H1 (cell line): ENCODE data around the gene PSORS1C2. TPM values are rescaled to one million over a fixed set of nuclear protein-coding genes. Genes with fewer than 3 reads are reported as not detected.

Experiments
- CTCF ChIA-PET: fragments of 300-600 bp; sonication (Branson Sonifier 250); formaldehyde crosslinking; loops from one replicate; lab custom pipeline; 2021; ENCODE audit not compliant: partially characterized antibody; lab: Charles Lee
- POLR2A ChIA-PET: fragments of 300-600 bp; sonication (Branson Sonifier 250); formaldehyde crosslinking; loops from one replicate; lab custom pipeline; 2021; ENCODE audit warnings: inconsistent platforms; ENCODE audit not compliant: partially characterized antibody; lab: Charles Lee
- DNase-seq, 2 experiments: peaks; one replicate each; pipeline versions ENCODE4 v3.0.0 to v3.0.0-alpha.2; 2010 to 2022; ENCODE audit warnings: low spot score in 2 of 2, low read depth in 1 of 2, mixed read lengths in 1 of 2
- FAIRE-seq: peaks from 2 replicates; lab custom pipeline; 2011; peaks lifted over from hg19 to GRCh38; lab: Jason Lieb, UNC
- H2AFZ ChIP-seq: 2 replicates; pipeline ENCODE4 v1.8.1; 2012; ENCODE audit warnings: low read length, inconsistent platforms
- H2AK5ac ChIP-seq: 2 replicates; pipeline ENCODE4 v1.6.1; 2013; ENCODE audit warnings: low read depth, low read length
- H2BK120ac ChIP-seq: replicated peaks from 2 replicates; pipeline ENCODE3; 2013; ENCODE audit warnings: low read depth, low read length, inconsistent platforms
- H2BK12ac ChIP-seq: 2 replicates; pipeline ENCODE4 v1.6.1; 2013; ENCODE audit warnings: low read depth, low read length
- H2BK15ac ChIP-seq: 2 replicates; pipeline ENCODE4 v1.6.1; 2013; ENCODE audit warnings: low read length
- H2BK20ac ChIP-seq: 2 replicates; pipeline ENCODE4 v1.6.1; 2013; ENCODE audit warnings: low read length
- H2BK5ac ChIP-seq: 2 replicates; pipeline ENCODE4 v1.6.1; 2013; ENCODE audit warnings: low read depth, low read length
- H3K14ac ChIP-seq: 2 replicates; pipeline ENCODE4 v1.6.1; 2013; ENCODE audit warnings: inconsistent platforms; ENCODE audit not compliant: insufficient read length
- H3K18ac ChIP-seq: 2 replicates; pipeline ENCODE4 v1.6.1; 2013; ENCODE audit warnings: low read length; ENCODE audit errors: extremely low read depth
- H3K23ac ChIP-seq: 2 replicates; pipeline ENCODE4 v1.6.1; 2013; ENCODE audit warnings: inconsistent platforms; ENCODE audit not compliant: insufficient read length
- H3K23me2 ChIP-seq: 2 replicates; pipeline ENCODE4 v1.6.1; 2013; ENCODE audit warnings: low read depth, low read length
- H3K27ac ChIP-seq: 2 replicates; pipeline ENCODE4 v1.6.1; 2011; ENCODE audit warnings: low read depth, low read length, inconsistent platforms
- H3K27me3 ChIP-seq, 4 experiments: replicated peaks in 1 of 4; 1 replicate in 1 of 4; 2 replicates in 3 of 4; pipeline versions ENCODE4 v1.6.1 to v1.8.1; 2011 to 2013; ENCODE audit warnings: low read length in 3 of 4, mild to moderate bottlenecking in 3 of 4, inconsistent platforms in 2 of 4, mixed read lengths in 2 of 4, moderate library complexity in 1 of 4; ENCODE audit not compliant: control insufficient read depth in 3 of 4, insufficient read depth in 3 of 4; ENCODE audit errors: extremely low read depth in 1 of 4
- H3K36me3 ChIP-seq, 4 experiments: 2 replicates each; pipeline versions ENCODE4 v1.6.1 to v1.8.1; 2011 to 2013; ENCODE audit warnings: mild to moderate bottlenecking in 4 of 4, low read length in 3 of 4, moderate library complexity in 2 of 4, control low read depth in 1 of 4, inconsistent platforms in 1 of 4; ENCODE audit not compliant: insufficient read depth in 4 of 4, control insufficient read depth in 2 of 4
- H3K4ac ChIP-seq: replicated peaks from 2 replicates; pipeline ENCODE3; 2013; ENCODE audit warnings: low read length, low read depth, mixed read lengths, inconsistent platforms; ENCODE audit not compliant: insufficient read length
- H3K4me1 ChIP-seq, 4 experiments: replicated peaks in 1 of 4; 1 replicate in 1 of 4; 2 replicates in 3 of 4; pipeline versions ENCODE4 v1.6.1 to v1.8.1; 2011 to 2013; ENCODE audit warnings: low read length in 3 of 4, inconsistent platforms in 2 of 4, mixed read lengths in 1 of 4; ENCODE audit not compliant: insufficient read depth in 4 of 4, control insufficient read depth in 3 of 4
- H3K4me2 ChIP-seq, 2 experiments: 2 replicates each; pipeline versions ENCODE4 v1.6.1 to v1.8.1; 2011 to 2013; ENCODE audit warnings: low read depth in 2 of 2, low read length in 2 of 2, control low read depth in 1 of 2, inconsistent platforms in 1 of 2, mild to moderate bottlenecking in 1 of 2; ENCODE audit not compliant: insufficient read depth in 1 of 2
- H3K4me3 ChIP-seq, 4 experiments: fragments of 200-600, 300-600 bp in 1 of 4; sonication (generic), shearing (Covaris generic), sonication (Bioruptor Twin) in 1 of 4; 2 replicates each; pipeline versions ENCODE4 v1.5.1 to v1.8.1; 2011 to 2016; ENCODE audit warnings: low read length in 4 of 4, low read depth in 3 of 4, control low read depth in 2 of 4, inconsistent platforms in 2 of 4, mild to moderate bottlenecking in 2 of 4, mixed read lengths in 1 of 4, moderate library complexity in 1 of 4; ENCODE audit not compliant: insufficient read depth in 2 of 4; ENCODE audit errors: extremely low read depth in 1 of 4
- H3K56ac ChIP-seq: replicated peaks from 2 replicates; pipeline ENCODE3; 2013; ENCODE audit warnings: low read depth, mild to moderate bottlenecking, mixed read lengths, low read length, inconsistent platforms; ENCODE audit not compliant: insufficient read length
- H3K79me1 ChIP-seq: 2 replicates; pipeline ENCODE4 v1.6.1; 2013; ENCODE audit warnings: low read depth, low read length, control low read depth
- H3K79me2 ChIP-seq, 2 experiments: 2 replicates each; pipeline versions ENCODE4 v1.6.1 to v1.8.1; 2012 to 2013; ENCODE audit warnings: low read length in 2 of 2, mild to moderate bottlenecking in 2 of 2, inconsistent platforms in 1 of 2; ENCODE audit not compliant: insufficient read depth in 2 of 2, control insufficient read depth in 1 of 2
- H3K9ac ChIP-seq, 4 experiments: replicated peaks in 1 of 4; 1 replicate in 1 of 4; 2 replicates in 3 of 4; pipeline versions ENCODE4 v1.6.1 to v1.8.1; 2011 to 2013; ENCODE audit warnings: low read depth in 3 of 4, low read length in 3 of 4, control low read depth in 2 of 4, mild to moderate bottlenecking in 2 of 4, moderate library complexity in 2 of 4, inconsistent platforms in 1 of 4; ENCODE audit errors: extremely low read depth in 1 of 4
- H3K9me3 ChIP-seq, 2 experiments: 2 replicates each; pipeline versions ENCODE4 v1.6.1 to v1.8.1; 2012 to 2013; ENCODE audit warnings: mild to moderate bottlenecking in 2 of 2, moderate library complexity in 2 of 2, control low read depth in 1 of 2, inconsistent platforms in 1 of 2, low read depth in 1 of 2, low read length in 1 of 2, mixed read lengths in 1 of 2; ENCODE audit not compliant: insufficient read depth in 2 of 2
- H4K20me1 ChIP-seq, 2 experiments: replicated peaks in 1 of 2; 2 replicates each; pipeline versions ENCODE3 to v1.8.1; 2011 to 2013; ENCODE audit warnings: inconsistent platforms in 2 of 2, low read length in 2 of 2, mild to moderate bottlenecking in 1 of 2; ENCODE audit not compliant: insufficient read depth in 2 of 2, control insufficient read depth in 1 of 2
- H4K5ac ChIP-seq: 2 replicates; pipeline ENCODE4 v1.6.1; 2013; ENCODE audit warnings: low read length, low read depth, mixed read lengths, inconsistent platforms; ENCODE audit not compliant: insufficient read length
- H4K8ac ChIP-seq: 2 replicates; pipeline ENCODE4 v1.8.0; 2013; ENCODE audit warnings: mild to moderate bottlenecking, moderate library complexity, low read length, inconsistent platforms; ENCODE audit not compliant: insufficient read depth; ENCODE audit errors: extremely low read depth
- H4K91ac ChIP-seq: replicated peaks from 2 replicates; pipeline ENCODE3; 2013; ENCODE audit warnings: low read length, mixed read lengths, inconsistent platforms; ENCODE audit not compliant: insufficient read length
- CTBP2 ChIP-seq: IDR thresholded peaks from 2 replicates; pipeline ENCODE4 v1.7.0; 2011; ENCODE audit warnings: borderline replicate concordance, mild to moderate bottlenecking, moderate library complexity, mixed read lengths, low read length; ENCODE audit not compliant: insufficient read depth, insufficient read length
- HDAC2 ChIP-seq, 2 experiments: fragments of 300-600 bp in 1 of 2; sonication (generic) in 1 of 2; IDR thresholded peaks; 2 replicates each; pipeline ENCODE4 v1.6.1; 2011 to 2012; ENCODE audit warnings: low read depth in 2 of 2, low read length in 2 of 2, mild to moderate bottlenecking in 2 of 2, moderate library complexity in 2 of 2, borderline replicate concordance in 1 of 2, inconsistent platforms in 1 of 2
- KDM4A ChIP-seq: IDR thresholded peaks from one replicate; pipeline ENCODE4 v1.7.1; 2012; ENCODE audit warnings: low read depth, mild to moderate bottlenecking, moderate library complexity, low read length, inconsistent platforms; ENCODE audit not compliant: severe bottlenecking
- NRF1 ChIP-seq: IDR thresholded peaks from 2 replicates; pipeline ENCODE4 v1.6.1; 2011; ENCODE audit warnings: mild to moderate bottlenecking, low read depth, low read length, improper control_type of control experiment
- RXRA ChIP-seq: IDR thresholded peaks from 2 replicates; pipeline ENCODE4 v1.6.1; 2011; ENCODE audit warnings: low read depth, mild to moderate bottlenecking, low read length, moderate library complexity; ENCODE audit not compliant: insufficient read depth
- SAP30 ChIP-seq: fragments of 300-600 bp; sonication (generic); IDR thresholded peaks from 2 replicates; pipeline ENCODE4 v1.7.1; 2012; ENCODE audit warnings: low read length, moderate library complexity, mild to moderate bottlenecking, inconsistent platforms; ENCODE audit not compliant: insufficient read depth, insufficient replicate concordance
- TAF7 ChIP-seq: optimal IDR thresholded peaks from 2 replicates; pipeline ENCODE3; 2011; ENCODE audit warnings: low read depth, mild to moderate bottlenecking, inconsistent platforms, low read length, moderate library complexity, borderline replicate concordance
- TCF12 ChIP-seq: IDR thresholded peaks from 2 replicates; pipeline ENCODE4 v1.6.1; 2011; ENCODE audit warnings: low read depth, mild to moderate bottlenecking, low read length
- WGBS, 2 experiments: shearing (Covaris generic) in 1 of 2; methylation state at CpG; one replicate each; pipeline versions ENCODE4 v1.1.6 to v1.1.7; 2013 to 2015; ENCODE audit warnings: low lambda C conversion rate in 2 of 2, mixed read lengths in 2 of 2, inconsistent platforms in 1 of 2, low coverage in 1 of 2, missing lambda C conversion rate in 1 of 2; ENCODE audit not compliant: insufficient replicate concordance in 2 of 2, insufficient coverage in 1 of 2, insufficient read length in 1 of 2; ENCODE audit errors: extremely low coverage in 1 of 2, missing lambda C conversion rate in 1 of 2; 5-methylcytosine and 5-hydroxymethylcytosine counted together
- polyA plus RNA-seq, 7 experiments: library from polyadenylated mRNA; depleted of rRNA in 3 of 7; stranded (reverse) in 5 of 7; unstranded in 2 of 7; fragments of >200 nt in 5 of 7; fragments of 200-250 nt in 2 of 7; gene quantifications; 1 replicate in 5 of 7; 2 replicates in 1 of 7; 4 replicates in 1 of 7; pipeline versions ENCODE4 v1.2.1 to v1.2.3, GENCODE V29; 2011 to 2013; ENCODE audit warnings: missing spikeins in 2 of 7, mixed read lengths in 2 of 7
- total RNA-seq: library from RNA; stranded (reverse); fragmentation: NEBNext Ultra II Directional; extraction: Animal tissue kit (Norgen Biotek cat#: 25700); gene quantifications from 2 replicates; pipeline ENCODE4 v1.2.1, GENCODE V29; 2021

Gene PSORS1C2
- total and polyA plus RNA-seq, 2 of the 8 experiments (the other 6 are each of a cell fraction or from before 2014, with no cell fraction given): 0.11 TPM; not detected in 1

- Histone ChIP-seq H3K9ac (no peak overlapping the region), H3K79me1 (no peaks in the 10 kb centered on the region), H3K4me1 (peaks cover 0 to 3% (median 0%) of the 10 kb centered on the region in 4 experiments; a peak in 1 of 7 replicates), H3K4me2 (no peak overlapping the region), H2AFZ (no peak overlapping the region), H3K14ac (no peak overlapping the region), H3K56ac (no peak overlapping the region), H4K91ac (no peak overlapping the region), H3K27me3 (no peaks in the 10 kb centered on the region), H2BK15ac (no peak overlapping the region), H4K20me1 (no peaks in the 10 kb centered on the region), H3K18ac (no peak overlapping the region), H4K5ac (no peak overlapping the region), H3K27ac (no peak overlapping the region), H3K36me3 (no peaks in the 10 kb centered on the region), H4K8ac (no peak overlapping the region), H3K4me3 (no peak overlapping the region), H3K23ac (no peak overlapping the region), H2BK20ac (no peak overlapping the region), H2AK5ac (no peak overlapping the region), H3K23me2 (no peaks in the 10 kb centered on the region), H3K9me3 (no peaks in the 10 kb centered on the region), H2BK5ac (no peak overlapping the region), H3K79me2 (no peaks in the 10 kb centered on the region), H3K4ac (no peak overlapping the region), H2BK120ac (no peak overlapping the region), H2BK12ac (no peak overlapping the region)
- CTCF ChIA-PET: interaction anchor here (1.2 to 1.6 kb wide), 2 partner anchors 11 to 19 kb away, joined by 3 to 4 read pairs; no protein-coding TSS in a partner anchor
- POLR2A ChIA-PET: no interaction called here
- no peak for DNase-seq
- TF ChIP-seq TCF12 (no peak), KDM4A (no peak), TAF7 (no peak), NRF1 (no peak), HDAC2 (IDR thresholded peaks at IDR 0.05; ENCODE audit: borderline replicate concordance in 1 of 2, low read depth in 2 of 2, low read length in 2 of 2) (no peak), CTBP2 (no peak), SAP30 (no peak), RXRA (no peak)
- no peak for FAIRE-seq
- WGBS, 2 experiments: 91% methylated on average over 4 of the region's 4 CpGs; no CpG with 5 or more reads in 1 of the 2 experiments
Observed at GRCh38 chr6:31098449-31098938, 40.4 kb downstream of the PSORS1C2 start.
